ENCODE results near the gene FPGS.
"Not testable (repeated sequence)": the region's sequence is repeated elsewhere in the genome, so short reads cannot be mapped to it uniquely, and the experiment has no call there.

GRCh38 chr9:127836561-127836960 is 33.9 kb downstream of the FPGS start:
- not testable (repeated sequence) for TF ChIP-seq ESRRA (CRISPR knock-in tag; IDR thresholded peaks at IDR 0.05; ENCODE audit: borderline replicate concordance); TCF7 (CRISPR knock-in tag; IDR thresholded peaks at IDR 0.05; ENCODE audit: low read depth); MXD4 (CRISPR knock-in tag; IDR thresholded peaks at IDR 0.05; ENCODE audit: borderline replicate concordance); ZNF138 (CRISPR knock-in tag; conservative IDR thresholded peaks at IDR 0.05); E2F5 (CRISPR knock-in tag; IDR thresholded peaks at IDR 0.05); CREB1 (CRISPR knock-in tag; IDR thresholded peaks at IDR 0.05); JUN (CRISPR knock-in tag; IDR thresholded peaks at IDR 0.05); TEAD1 (CRISPR knock-in tag; IDR thresholded peaks at IDR 0.05)
- TF ChIP-seq, protein P1, sequence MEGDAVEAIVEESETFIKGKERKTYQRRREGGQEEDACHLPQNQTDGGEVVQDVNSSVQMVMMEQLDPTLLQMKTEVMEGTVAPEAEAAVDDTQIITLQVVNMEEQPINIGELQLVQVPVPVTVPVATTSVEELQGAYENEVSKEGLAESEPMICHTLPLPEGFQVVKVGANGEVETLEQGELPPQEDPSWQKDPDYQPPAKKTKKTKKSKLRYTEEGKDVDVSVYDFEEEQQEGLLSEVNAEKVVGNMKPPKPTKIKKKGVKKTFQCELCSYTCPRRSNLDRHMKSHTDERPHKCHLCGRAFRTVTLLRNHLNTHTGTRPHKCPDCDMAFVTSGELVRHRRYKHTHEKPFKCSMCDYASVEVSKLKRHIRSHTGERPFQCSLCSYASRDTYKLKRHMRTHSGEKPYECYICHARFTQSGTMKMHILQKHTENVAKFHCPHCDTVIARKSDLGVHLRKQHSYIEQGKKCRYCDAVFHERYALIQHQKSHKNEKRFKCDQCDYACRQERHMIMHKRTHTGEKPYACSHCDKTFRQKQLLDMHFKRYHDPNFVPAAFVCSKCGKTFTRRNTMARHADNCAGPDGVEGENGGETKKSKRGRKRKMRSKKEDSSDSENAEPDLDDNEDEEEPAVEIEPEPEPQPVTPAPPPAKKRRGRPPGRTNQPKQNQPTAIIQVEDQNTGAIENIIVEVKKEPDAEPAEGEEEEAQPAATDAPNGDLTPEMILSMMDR (IDR thresholded peaks at IDR 0.05), result not testable (repeated sequence)
- TF ChIP-seq, protein P2, sequence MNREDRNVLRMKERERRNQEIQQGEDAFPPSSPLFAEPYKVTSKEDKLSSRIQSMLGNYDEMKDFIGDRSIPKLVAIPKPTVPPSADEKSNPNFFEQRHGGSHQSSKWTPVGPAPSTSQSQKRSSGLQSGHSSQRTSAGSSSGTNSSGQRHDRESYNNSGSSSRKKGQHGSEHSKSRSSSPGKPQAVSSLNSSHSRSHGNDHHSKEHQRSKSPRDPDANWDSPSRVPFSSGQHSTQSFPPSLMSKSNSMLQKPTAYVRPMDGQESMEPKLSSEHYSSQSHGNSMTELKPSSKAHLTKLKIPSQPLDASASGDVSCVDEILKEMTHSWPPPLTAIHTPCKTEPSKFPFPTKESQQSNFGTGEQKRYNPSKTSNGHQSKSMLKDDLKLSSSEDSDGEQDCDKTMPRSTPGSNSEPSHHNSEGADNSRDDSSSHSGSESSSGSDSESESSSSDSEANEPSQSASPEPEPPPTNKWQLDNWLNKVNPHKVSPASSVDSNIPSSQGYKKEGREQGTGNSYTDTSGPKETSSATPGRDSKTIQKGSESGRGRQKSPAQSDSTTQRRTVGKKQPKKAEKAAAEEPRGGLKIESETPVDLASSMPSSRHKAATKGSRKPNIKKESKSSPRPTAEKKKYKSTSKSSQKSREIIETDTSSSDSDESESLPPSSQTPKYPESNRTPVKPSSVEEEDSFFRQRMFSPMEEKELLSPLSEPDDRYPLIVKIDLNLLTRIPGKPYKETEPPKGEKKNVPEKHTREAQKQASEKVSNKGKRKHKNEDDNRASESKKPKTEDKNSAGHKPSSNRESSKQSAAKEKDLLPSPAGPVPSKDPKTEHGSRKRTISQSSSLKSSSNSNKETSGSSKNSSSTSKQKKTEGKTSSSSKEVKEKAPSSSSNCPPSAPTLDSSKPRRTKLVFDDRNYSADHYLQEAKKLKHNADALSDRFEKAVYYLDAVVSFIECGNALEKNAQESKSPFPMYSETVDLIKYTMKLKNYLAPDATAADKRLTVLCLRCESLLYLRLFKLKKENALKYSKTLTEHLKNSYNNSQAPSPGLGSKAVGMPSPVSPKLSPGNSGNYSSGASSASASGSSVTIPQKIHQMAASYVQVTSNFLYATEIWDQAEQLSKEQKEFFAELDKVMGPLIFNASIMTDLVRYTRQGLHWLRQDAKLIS (CRISPR knock-in tag; IDR thresholded peaks at IDR 0.05; ENCODE audit: borderline replicate concordance), result not testable (repeated sequence)
- TF ChIP-seq, protein P3, sequence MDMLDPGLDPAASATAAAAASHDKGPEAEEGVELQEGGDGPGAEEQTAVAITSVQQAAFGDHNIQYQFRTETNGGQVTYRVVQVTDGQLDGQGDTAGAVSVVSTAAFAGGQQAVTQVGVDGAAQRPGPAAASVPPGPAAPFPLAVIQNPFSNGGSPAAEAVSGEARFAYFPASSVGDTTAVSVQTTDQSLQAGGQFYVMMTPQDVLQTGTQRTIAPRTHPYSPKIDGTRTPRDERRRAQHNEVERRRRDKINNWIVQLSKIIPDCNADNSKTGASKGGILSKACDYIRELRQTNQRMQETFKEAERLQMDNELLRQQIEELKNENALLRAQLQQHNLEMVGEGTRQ (CRISPR knock-in tag; IDR thresholded peaks at IDR 0.05), result not testable (repeated sequence)
- TF ChIP-seq, protein P4, sequence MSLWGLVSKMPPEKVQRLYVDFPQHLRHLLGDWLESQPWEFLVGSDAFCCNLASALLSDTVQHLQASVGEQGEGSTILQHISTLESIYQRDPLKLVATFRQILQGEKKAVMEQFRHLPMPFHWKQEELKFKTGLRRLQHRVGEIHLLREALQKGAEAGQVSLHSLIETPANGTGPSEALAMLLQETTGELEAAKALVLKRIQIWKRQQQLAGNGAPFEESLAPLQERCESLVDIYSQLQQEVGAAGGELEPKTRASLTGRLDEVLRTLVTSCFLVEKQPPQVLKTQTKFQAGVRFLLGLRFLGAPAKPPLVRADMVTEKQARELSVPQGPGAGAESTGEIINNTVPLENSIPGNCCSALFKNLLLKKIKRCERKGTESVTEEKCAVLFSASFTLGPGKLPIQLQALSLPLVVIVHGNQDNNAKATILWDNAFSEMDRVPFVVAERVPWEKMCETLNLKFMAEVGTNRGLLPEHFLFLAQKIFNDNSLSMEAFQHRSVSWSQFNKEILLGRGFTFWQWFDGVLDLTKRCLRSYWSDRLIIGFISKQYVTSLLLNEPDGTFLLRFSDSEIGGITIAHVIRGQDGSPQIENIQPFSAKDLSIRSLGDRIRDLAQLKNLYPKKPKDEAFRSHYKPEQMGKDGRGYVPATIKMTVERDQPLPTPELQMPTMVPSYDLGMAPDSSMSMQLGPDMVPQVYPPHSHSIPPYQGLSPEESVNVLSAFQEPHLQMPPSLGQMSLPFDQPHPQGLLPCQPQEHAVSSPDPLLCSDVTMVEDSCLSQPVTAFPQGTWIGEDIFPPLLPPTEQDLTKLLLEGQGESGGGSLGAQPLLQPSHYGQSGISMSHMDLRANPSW (CRISPR knock-in tag; conservative IDR thresholded peaks at IDR 0.05; ENCODE audit: low read depth), result not testable (repeated sequence)

Data from WTC11 (cell line).